HCT116 (cell line): ENCODE data around the gene FAM162A.

Experiments
- CTCF ChIP-seq, 3 experiments: fragments of 200-600 bp in 1 of 3; sonication (generic) in 1 of 3; IDR thresholded peaks in 2 of 3; conservative IDR thresholded peaks in 1 of 3; 2 replicates each; pipeline ENCODE4 v1.5.1; 2012 to 2017; ENCODE audit warnings: low read depth in 2 of 3, low read length in 2 of 3, antibody characterized with exemption in 1 of 3, borderline replicate concordance in 1 of 3, control low read depth in 1 of 3, mild to moderate bottlenecking in 1 of 3, mixed read lengths in 1 of 3, mixed run types in 1 of 3, moderate library complexity in 1 of 3; ENCODE audit not compliant: insufficient read depth in 1 of 3
- EZH2 ChIP-seq: fragments of 200-600 bp; sonication (generic); IDR thresholded peaks from 2 replicates; pipeline ENCODE4 v1.6.1; 2017; ENCODE audit warnings: antibody characterized with exemption, mixed run types
- EZH2phosphoT487 ChIP-seq: fragments of 200-600 bp; IDR thresholded peaks from 2 replicates; pipeline ENCODE4 v1.6.1; 2018; ENCODE audit warnings: antibody characterized with exemption, borderline replicate concordance
- POLR2AphosphoS5 ChIP-seq: IDR thresholded peaks from 2 replicates; pipeline ENCODE4 v1.6.1; 2011; ENCODE audit warnings: mild to moderate bottlenecking, low read depth, low read length, moderate library complexity
- RAD21 ChIP-seq: IDR thresholded peaks from 2 replicates; pipeline ENCODE4 v1.6.1; 2012; ENCODE audit warnings: low read depth, mild to moderate bottlenecking
- YY1 ChIP-seq: IDR thresholded peaks from 2 replicates; pipeline ENCODE4 v1.6.1; 2011; ENCODE audit warnings: low read length, low read depth, moderate library complexity, mild to moderate bottlenecking; ENCODE audit not compliant: insufficient replicate concordance; ENCODE audit errors: extremely low read depth
- ZNF274 ChIP-seq: fragments of 200-500 bp; sonication (Bioruptor generic); IDR thresholded peaks from 2 replicates; pipeline ENCODE4 v1.6.1; 2014; ENCODE audit warnings: mild to moderate bottlenecking, low read depth, low read length, inconsistent platforms

DNA sequence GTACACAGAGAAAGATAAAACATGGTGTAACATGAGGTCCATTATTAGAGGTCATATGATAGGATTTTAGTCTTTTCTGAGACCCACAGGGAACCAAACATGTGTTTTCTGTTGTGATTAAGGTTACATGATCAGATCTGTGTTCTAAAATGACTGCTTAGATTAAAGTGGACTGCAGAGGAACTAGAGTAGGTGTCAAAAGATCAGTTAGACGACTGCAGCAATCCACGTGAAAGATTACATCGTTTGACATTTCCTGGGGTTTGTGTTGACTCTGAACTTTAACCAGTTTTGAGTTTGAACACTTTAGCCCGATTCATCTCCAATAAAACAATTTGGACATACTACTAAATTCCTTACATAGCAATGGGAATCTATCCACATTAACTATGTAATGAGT, 6.0 kb upstream of the FAM162A start:
- TF ChIP-seq POLR2AphosphoS5 (no peak), EZH2 (no peak), CTCF (IDR thresholded peaks at IDR 0.05 in 2 of 3, conservative IDR thresholded peaks at IDR 0.05 in 1 of 3; ENCODE audit: borderline replicate concordance in 1 of 3, insufficient read depth in 1 of 3, low read depth in 2 of 3, low read length in 2 of 3) (no peak), ZNF274 (no peak), RAD21 (no peak), EZH2phosphoT487 (no peak), YY1 (no peak)
